Measurements from ENCODE around the gene NR2F6.

NR2F6 gene

DNA sequence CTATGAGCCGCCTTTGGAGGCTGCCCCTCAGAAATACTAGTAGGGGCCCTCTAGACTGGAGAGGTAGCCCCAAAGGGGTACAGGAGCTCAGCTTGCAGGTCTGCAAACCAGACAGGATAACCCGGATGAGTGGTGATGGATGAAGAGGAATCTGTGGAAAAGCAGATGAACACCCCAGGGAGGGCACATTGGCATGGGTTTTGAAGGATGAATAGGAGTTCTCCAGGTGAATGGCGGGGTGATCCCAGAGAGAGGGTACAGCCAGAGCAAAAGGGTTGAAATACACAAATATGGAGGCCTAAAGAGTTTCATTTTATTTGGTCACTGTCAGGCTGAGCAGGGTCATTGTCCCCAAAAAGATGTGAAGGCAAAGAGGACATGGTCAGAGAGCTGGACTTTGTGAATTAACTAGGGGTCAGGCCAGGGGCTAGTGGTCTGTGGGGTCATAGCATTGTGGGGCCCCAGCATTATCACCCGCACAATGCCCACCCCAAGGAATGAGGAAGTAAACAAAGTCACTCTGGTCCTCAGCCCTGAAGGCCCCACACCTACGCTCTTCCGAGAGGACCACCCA, 4.8 kb downstream of the NR2F6 start:
- no peak overlapping the region for H3K4me2 ChIP-seq (ENCODE audit: low read length)
- no peaks in the 10 kb centered on the region for H3K9me3 ChIP-seq (ENCODE audit: control insufficient read depth, insufficient read depth, low read length)
- no peaks in the 10 kb centered on the region for H3K9me2 ChIP-seq (replicated peaks; ENCODE audit: control insufficient read depth, low read length)
- H3K79me2 ChIP-seq (ENCODE audit: control insufficient read depth, low read length) = peaks cover 59% of the 10 kb centered on the region
- peaks cover 39% of the 10 kb centered on the region for H3K36me3 ChIP-seq (ENCODE audit: control insufficient read depth, low read length)
- H3K27ac ChIP-seq (ENCODE audit: low read depth, low read length) = no peak overlapping the region
- H3F3A ChIP-seq (ENCODE audit: control insufficient read depth, insufficient read depth) = peaks cover 22% of the 10 kb centered on the region
- H3K4me3 ChIP-seq (ENCODE audit: low read length) = no peak overlapping the region
- peaks cover 14% of the 10 kb centered on the region for H4K20me1 ChIP-seq (ENCODE audit: control insufficient read depth, insufficient read depth, low read depth, low read length)
- H3K4me1 ChIP-seq (ENCODE audit: control insufficient read depth, low read length) = peaks cover 30% of the 10 kb centered on the region
- TF ChIP-seq, protein P1, sequence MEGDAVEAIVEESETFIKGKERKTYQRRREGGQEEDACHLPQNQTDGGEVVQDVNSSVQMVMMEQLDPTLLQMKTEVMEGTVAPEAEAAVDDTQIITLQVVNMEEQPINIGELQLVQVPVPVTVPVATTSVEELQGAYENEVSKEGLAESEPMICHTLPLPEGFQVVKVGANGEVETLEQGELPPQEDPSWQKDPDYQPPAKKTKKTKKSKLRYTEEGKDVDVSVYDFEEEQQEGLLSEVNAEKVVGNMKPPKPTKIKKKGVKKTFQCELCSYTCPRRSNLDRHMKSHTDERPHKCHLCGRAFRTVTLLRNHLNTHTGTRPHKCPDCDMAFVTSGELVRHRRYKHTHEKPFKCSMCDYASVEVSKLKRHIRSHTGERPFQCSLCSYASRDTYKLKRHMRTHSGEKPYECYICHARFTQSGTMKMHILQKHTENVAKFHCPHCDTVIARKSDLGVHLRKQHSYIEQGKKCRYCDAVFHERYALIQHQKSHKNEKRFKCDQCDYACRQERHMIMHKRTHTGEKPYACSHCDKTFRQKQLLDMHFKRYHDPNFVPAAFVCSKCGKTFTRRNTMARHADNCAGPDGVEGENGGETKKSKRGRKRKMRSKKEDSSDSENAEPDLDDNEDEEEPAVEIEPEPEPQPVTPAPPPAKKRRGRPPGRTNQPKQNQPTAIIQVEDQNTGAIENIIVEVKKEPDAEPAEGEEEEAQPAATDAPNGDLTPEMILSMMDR (IDR thresholded peaks at IDR 0.05; ENCODE audit: low read depth, low read length, poor library complexity, severe bottlenecking) = no peak
- TF ChIP-seq EZH2phosphoT487 (IDR thresholded peaks at IDR 0.05; ENCODE audit: borderline replicate concordance, low read length) = no peak
- no peaks in the 10 kb centered on the region for H3K27me3 ChIP-seq (ENCODE audit: control insufficient read depth, low read length)

DNA sequence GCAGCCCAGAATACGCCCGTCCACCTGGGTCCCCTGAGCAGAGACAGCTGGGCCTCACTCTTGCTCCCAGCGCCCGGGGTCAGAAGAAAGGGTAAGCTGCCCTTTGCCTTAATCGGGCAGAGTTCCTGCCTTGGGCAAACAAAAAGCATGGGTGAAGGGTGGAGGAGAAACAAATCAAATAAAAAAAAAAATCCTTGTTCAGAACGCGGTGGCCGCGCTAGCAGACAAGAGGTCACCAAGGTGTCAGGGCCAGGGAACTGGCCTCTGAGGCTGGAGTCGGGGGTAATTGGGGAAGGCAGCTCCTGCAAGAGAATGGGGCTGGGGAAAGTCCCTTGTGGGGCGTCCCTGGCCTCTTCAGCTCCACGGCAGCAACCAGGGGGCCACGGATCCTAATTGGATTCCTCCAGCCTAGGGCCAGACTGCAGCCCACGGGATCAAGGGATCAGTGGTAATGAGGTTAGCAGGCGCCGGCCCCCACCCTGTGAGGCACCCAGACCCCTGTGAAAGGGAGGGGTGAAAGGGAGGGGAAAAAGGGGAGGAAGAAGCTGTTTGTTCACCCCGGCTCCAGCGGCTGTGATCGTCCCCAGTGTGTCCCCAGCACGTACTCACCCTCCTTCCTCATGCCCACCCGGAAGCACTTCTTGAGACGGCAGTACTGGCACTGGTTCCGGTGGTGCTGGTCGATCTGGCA, 5.5 kb downstream of the NR2F6 start:
- Histone ChIP-seq H3K9me2 (replicated peaks; ENCODE audit: control insufficient read depth, low read length) (no peaks in the 10 kb centered on the region), H3F3A (ENCODE audit: control insufficient read depth, insufficient read depth) (peaks cover 22% of the 10 kb centered on the region), H3K4me1 (ENCODE audit: control insufficient read depth, low read length) (peaks cover 32% of the 10 kb centered on the region), H3K4me3 (ENCODE audit: low read length) (no peak overlapping the region), H3K4me2 (ENCODE audit: low read length) (no peak overlapping the region), H3K79me2 (ENCODE audit: control insufficient read depth, low read length) (peaks cover 60% of the 10 kb centered on the region), H3K27me3 (ENCODE audit: control insufficient read depth, low read length) (no peaks in the 10 kb centered on the region), H3K36me3 (ENCODE audit: control insufficient read depth, low read length) (peaks cover 41% of the 10 kb centered on the region), H3K27ac (ENCODE audit: low read depth, low read length) (no peak overlapping the region), H4K20me1 (ENCODE audit: control insufficient read depth, insufficient read depth, low read depth, low read length) (peaks cover 14% of the 10 kb centered on the region), H3K9me3 (ENCODE audit: control insufficient read depth, insufficient read depth, low read length) (no peaks in the 10 kb centered on the region)
- TF ChIP-seq EZH2phosphoT487 (IDR thresholded peaks at IDR 0.05; ENCODE audit: borderline replicate concordance, low read length) = no peak
- TF ChIP-seq, protein P1 (IDR thresholded peaks at IDR 0.05; ENCODE audit: low read depth, low read length, poor library complexity, severe bottlenecking) = no peak

DNA sequence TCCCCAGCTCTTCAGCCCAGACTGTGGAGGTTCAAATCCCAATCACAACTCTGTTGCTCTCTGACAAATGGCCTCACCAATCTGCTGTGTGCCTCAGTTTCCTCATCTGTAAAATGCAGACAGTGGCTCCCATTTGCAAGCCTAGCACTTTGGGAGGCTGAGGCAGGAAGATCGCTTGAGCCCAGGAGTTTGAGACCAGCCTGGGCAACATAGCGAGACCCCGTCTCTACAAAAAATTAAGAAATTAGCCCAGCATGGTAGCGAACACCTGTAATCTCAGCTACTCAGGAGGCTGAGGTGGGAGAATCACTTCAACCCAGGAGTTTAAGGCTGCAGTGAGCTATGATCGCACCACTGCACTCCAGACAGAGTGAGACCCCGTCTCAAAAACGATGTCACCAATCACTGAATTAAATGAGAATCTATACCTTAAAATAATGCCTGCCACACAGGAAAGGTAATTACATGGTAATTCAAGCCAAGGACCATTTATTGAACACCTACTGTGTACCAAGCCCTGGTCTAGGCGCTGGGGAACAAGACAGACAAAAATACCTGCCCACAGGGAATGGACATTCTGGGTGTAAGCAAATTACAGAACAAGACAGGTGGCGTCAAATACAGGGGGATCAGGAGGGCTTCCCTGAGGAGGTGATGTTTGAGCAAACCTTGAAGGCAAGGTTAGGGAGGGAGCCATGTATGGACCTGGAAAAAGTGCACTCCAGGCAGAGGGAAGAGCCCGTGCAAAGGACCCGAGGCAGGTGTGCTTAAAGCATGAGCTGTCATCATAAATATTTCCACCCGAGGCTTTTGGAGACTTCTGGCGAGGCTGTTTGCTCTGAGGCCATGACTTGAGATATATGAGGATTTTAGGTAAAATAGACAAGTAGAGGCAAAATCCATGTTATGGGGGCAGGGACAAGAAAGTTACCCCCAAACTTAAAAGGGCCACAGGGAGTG, 7.7 kb downstream of the NR2F6 start:
- Histone ChIP-seq H3K4me1 (ENCODE audit: control insufficient read depth, low read length) (peaks cover 32% of the 10 kb centered on the region), H3K36me3 (ENCODE audit: control insufficient read depth, low read length) (peaks cover 55% of the 10 kb centered on the region), H3K79me2 (ENCODE audit: control insufficient read depth, low read length) (peaks cover 60% of the 10 kb centered on the region), H3K4me3 (ENCODE audit: low read length) (no peak overlapping the region), H3K27ac (ENCODE audit: low read depth, low read length) (no peak overlapping the region), H3K27me3 (ENCODE audit: control insufficient read depth, low read length) (no peaks in the 10 kb centered on the region), H3K9me3 (ENCODE audit: control insufficient read depth, insufficient read depth, low read length) (no peaks in the 10 kb centered on the region), H3K9me2 (replicated peaks; ENCODE audit: control insufficient read depth, low read length) (no peaks in the 10 kb centered on the region), H4K20me1 (ENCODE audit: control insufficient read depth, insufficient read depth, low read depth, low read length) (peaks cover 12% of the 10 kb centered on the region), H3F3A (ENCODE audit: control insufficient read depth, insufficient read depth) (peaks cover 17% of the 10 kb centered on the region), H3K4me2 (ENCODE audit: low read length) (no peak overlapping the region)
- no peak for TF ChIP-seq EZH2phosphoT487 (IDR thresholded peaks at IDR 0.05; ENCODE audit: borderline replicate concordance, low read length)
- TF ChIP-seq, protein P1 (IDR thresholded peaks at IDR 0.05; ENCODE audit: low read depth, low read length, poor library complexity, severe bottlenecking) = no peak
